ENCODE data around the gene RELN.

The RELN gene

GRCh38 chr7:103875718-103876117, 113.7 kb downstream of the RELN start:
- no peak for TF ChIP-seq CTCF (conservative IDR thresholded peaks at IDR 0.05)
- no peak overlapping the region for H3K27ac ChIP-seq

- no peak for TF ChIP-seq CTCF (conservative IDR thresholded peaks at IDR 0.05)
- no peak overlapping the region for H3K27ac ChIP-seq
Measured at GRCh38 chr7:103871473-103871872, 118.0 kb downstream of the RELN start.

- TF ChIP-seq CTCF (conservative IDR thresholded peaks at IDR 0.05): no peak
- H3K27ac ChIP-seq: no peak overlapping the region
Measured at GRCh38 chr7:103870664-103871063, 118.8 kb downstream of the RELN start.

GRCh38 chr7:103867874-103868273, 121.6 kb downstream of the RELN start:
- TF ChIP-seq CTCF (conservative IDR thresholded peaks at IDR 0.05): no peak
- H3K27ac ChIP-seq: peak overlapping the region; percentile 63

GRCh38 chr7:103866919-103867318, 122.5 kb downstream of the RELN start:
- no peak for TF ChIP-seq CTCF (conservative IDR thresholded peaks at IDR 0.05)
- peak overlapping the region; percentile 63 for H3K27ac ChIP-seq

GRCh38 chr7:103865442-103865841, 124.0 kb downstream of the RELN start:
- no peak for TF ChIP-seq CTCF (conservative IDR thresholded peaks at IDR 0.05)

GRCh38 chr7:103862302-103863035, 127.0 kb downstream of the RELN start:
- H3K27ac ChIP-seq: no peak overlapping the region
- TF ChIP-seq CTCF (conservative IDR thresholded peaks at IDR 0.05): no peak

More at GRCh38 chr7:103865442-103865841, 124.0 kb downstream of the RELN start:
- peak overlapping the region; percentile 63; the same call in 1 of the 2 replicates for H3K27ac ChIP-seq

All from VCaP (cell line).